Lung (tissue), 12 donors: ENCODE data around the gene TMEM44. TPM values are rescaled to one million over a fixed set of nuclear protein-coding genes. Genes with fewer than 3 reads are reported as not detected.

Experiments
- ATAC-seq: fragments of 200-7000 bp; cut with Tn5 transposase; one replicate; pipeline ENCODE4 v1.9.1; 2020; ENCODE audit warnings: moderate number of reproducible peaks; ENCODE audit not compliant: insufficient read depth, low FRiP score
- DNase-seq, 3 donors: peaks; one replicate each; pipeline ENCODE4 v3.0.0-alpha.2; 2013 to 2017
- H3K27ac ChIP-seq, 2 donors: one replicate each; pipeline ENCODE4 v1.5.1; 2013; ENCODE audit warnings: mild to moderate bottlenecking in 2 of 2, moderate library complexity in 2 of 2, control low read depth in 1 of 2, inconsistent platforms in 1 of 2, low read depth in 1 of 2, low read length in 1 of 2
- H3K27me3 ChIP-seq, 3 donors: one replicate each; pipeline ENCODE4 v1.5.1; 2013; ENCODE audit warnings: low read length in 2 of 3; ENCODE audit not compliant: control insufficient read depth in 3 of 3, insufficient read depth in 3 of 3
- H3K36me3 ChIP-seq, 4 donors: one replicate each; pipeline ENCODE4 v1.5.1; 2013; ENCODE audit warnings: low read length in 4 of 4, mild to moderate bottlenecking in 1 of 4, moderate library complexity in 1 of 4; ENCODE audit not compliant: control insufficient read depth in 4 of 4, insufficient read depth in 4 of 4
- H3K4me1 ChIP-seq, 5 donors: one replicate each; pipeline ENCODE4 v1.5.1; 2013; ENCODE audit warnings: low read length in 5 of 5, mild to moderate bottlenecking in 2 of 5, moderate library complexity in 1 of 5; ENCODE audit not compliant: control insufficient read depth in 5 of 5, insufficient read depth in 5 of 5
- H3K4me3 ChIP-seq: one replicate; pipeline ENCODE4 v1.5.1; 2013; ENCODE audit warnings: mild to moderate bottlenecking, control low read depth, moderate library complexity
- H3K9ac ChIP-seq, 2 donors: one replicate each; pipeline ENCODE4 v1.5.1; 2013; ENCODE audit warnings: low read length in 2 of 2, control low read depth in 1 of 2; ENCODE audit not compliant: insufficient read depth in 1 of 2
- H3K9me3 ChIP-seq, 4 donors: one replicate each; pipeline ENCODE4 v1.5.1; 2013; ENCODE audit warnings: low read length in 3 of 4, mild to moderate bottlenecking in 1 of 4, moderate library complexity in 1 of 4; ENCODE audit not compliant: control insufficient read depth in 4 of 4, insufficient read depth in 3 of 4
- CTCF ChIP-seq: IDR thresholded peaks from 2 replicates; pipeline ENCODE4 v1.5.1; 2012; ENCODE audit warnings: mild to moderate bottlenecking; ENCODE audit errors: control extremely low read depth, extremely low read depth
- WGBS, 2 donors: extraction: QIAGEN DNeasy Blood & Tissue Kit; methylation state at CpG; one replicate each; pipeline ENCODE4 v1.1.7; 2013; 5-methylcytosine and 5-hydroxymethylcytosine counted together
- polyA plus RNA-seq, 2 donors: library from polyadenylated mRNA; stranded (reverse); fragments of 200-250 nt; gene quantifications; one replicate each; pipeline ENCODE4 v1.2.1, GENCODE V29; 2013
- total RNA-seq, 2 donors: library from RNA; depleted of rRNA in 1 of 2; stranded (reverse); fragments of >200 nt in 1 of 2; gene quantifications; one replicate each; pipeline ENCODE4 v1.2.1, GENCODE V29; 2014 to 2021
- donor health status: control.
- donor health status: control.
- donor health status: Bipolar disorder and iron deficiency.
- donor health status: healthy.
- donor health status: DM: yes; HTN: yes; CAD: no.

The TMEM44 gene
- total and polyA plus RNA-seq, 4 donors: 10.4 to 23.5 (median 17.1) TPM

- Histone ChIP-seq H3K27me3 (no peaks in the 10 kb centered on the region), H3K9me3 (no peaks in the 10 kb centered on the region), H3K9ac (no peak overlapping the region), H3K4me3 (no peak overlapping the region), H3K36me3 (peaks cover 35 to 61% (median 38%) of the 10 kb centered on the region in 4 donors), H3K27ac (no peak overlapping the region), H3K4me1 (no peaks in the 10 kb centered on the region)
- TF ChIP-seq CTCF: no peak
- no peak for ATAC-seq
- DNase-seq: no peak
- WGBS, 2 donors: 90 to 94% methylated on average over 3 of the region's 3 CpGs
Observed at GRCh38 chr3:194647747-194648146, 14.5 kb upstream of the TMEM44 start.

- Histone ChIP-seq H3K9ac (no peak overlapping the region), H3K27ac (no peak overlapping the region), H3K4me3 (no peak overlapping the region), H3K9me3 (no peaks in the 10 kb centered on the region), H3K36me3 (peaks cover 17 to 37% (median 20%) of the 10 kb centered on the region in 4 donors), H3K4me1 (peaks cover 0 to 3% (median 0%) of the 10 kb centered on the region in 5 donors), H3K27me3 (no peaks in the 10 kb centered on the region)
- DNase-seq (no peak), ATAC-seq (no peak)
- no peak for TF ChIP-seq CTCF
- 91 to 92% methylated on average over 2 of the region's 2 CpGs for WGBS, 2 donors
Observed at GRCh38 chr3:194642769-194643168, 9.6 kb upstream of the TMEM44 start.

GRCh38 chr3:194640829-194641228 is 7.6 kb upstream of the TMEM44 start:
- peaks cover 16 to 30% (median 17%) of the 10 kb centered on the region in 4 donors for H3K36me3 ChIP-seq
- no peaks in the 10 kb centered on the region for H3K27me3 ChIP-seq

More at GRCh38 chr3:194640829-194641228, 7.6 kb upstream of the TMEM44 start:
- TF ChIP-seq CTCF: no peak
- H3K9me3 ChIP-seq: no peaks in the 10 kb centered on the region
- H3K4me1 ChIP-seq: peaks cover 0 to 3% (median 0%) of the 10 kb centered on the region in 5 donors
- ATAC-seq (no peak), DNase-seq (no peak)
- WGBS, 2 donors: 64 to 83% methylated on average over 7 of the region's 7 CpGs
- no peak overlapping the region for H3K4me3 ChIP-seq
- no peak overlapping the region for H3K9ac ChIP-seq
- peak overlapping the region; percentile 22 to 73 for H3K27ac ChIP-seq
